ENCODE data around the gene EEPD1.
"Not testable (repeated sequence)": the region's sequence is repeated elsewhere in the genome, so short reads cannot be mapped to it uniquely, and the experiment has no call there.

EEPD1 gene

GRCh38 chr7:36244429-36244828 lies 91.4 kb downstream of the EEPD1 start:
- DNase-seq (ENCODE audit: extremely low spot score): no peak
- TF ChIP-seq FOXM1 (IDR thresholded peaks at IDR 0.05; ENCODE audit: borderline replicate concordance): no peak
- no peak for TF ChIP-seq LEF1 (IDR thresholded peaks at IDR 0.05; ENCODE audit: borderline replicate concordance)
- no peak for TF ChIP-seq BHLHE40 (IDR thresholded peaks at IDR 0.05; ENCODE audit: borderline replicate concordance)
- no peak for TF ChIP-seq NFRKB (IDR thresholded peaks at IDR 0.05)
- TF ChIP-seq L3MBTL2 (conservative IDR thresholded peaks at IDR 0.05): no peak
- no peak for TF ChIP-seq PKNOX1 (IDR thresholded peaks at IDR 0.05)
- no peak for TF ChIP-seq FOXA1 (IDR thresholded peaks at IDR 0.05)
- no peak for TF ChIP-seq SUZ12 (IDR thresholded peaks at IDR 0.05)
- TF ChIP-seq ARNT (IDR thresholded peaks at IDR 0.05): no peak
- TF ChIP-seq CTBP1 (IDR thresholded peaks at IDR 0.05; ENCODE audit: borderline replicate concordance): no peak
- TF ChIP-seq SP1 (IDR thresholded peaks at IDR 0.05): no peak
- no peak for TF ChIP-seq ZNF384 (IDR thresholded peaks at IDR 0.05)
- TF ChIP-seq FOXK2 (IDR thresholded peaks at IDR 0.05): no peak
- TF ChIP-seq ELF4 (IDR thresholded peaks at IDR 0.05): no peak
- TF ChIP-seq TARDBP (IDR thresholded peaks at IDR 0.05): no peak
- TF ChIP-seq HDGF (IDR thresholded peaks at IDR 0.05; ENCODE audit: borderline replicate concordance): no peak
- ChIA-PET CTCF (no interaction called here), POLR2A (no interaction called here)

GRCh38 chr7:36245684-36246299 lies 92.7 kb downstream of the EEPD1 start:
- TF ChIP-seq CTBP1 (IDR thresholded peaks at IDR 0.05; ENCODE audit: borderline replicate concordance) (no peak), SUZ12 (IDR thresholded peaks at IDR 0.05) (no peak), SP1 (IDR thresholded peaks at IDR 0.05) (no peak), TARDBP (IDR thresholded peaks at IDR 0.05) (no peak), BHLHE40 (IDR thresholded peaks at IDR 0.05; ENCODE audit: borderline replicate concordance) (no peak), ARNT (IDR thresholded peaks at IDR 0.05) (no peak), HDGF (IDR thresholded peaks at IDR 0.05; ENCODE audit: borderline replicate concordance) (no peak), FOXK2 (IDR thresholded peaks at IDR 0.05) (no peak), LEF1 (IDR thresholded peaks at IDR 0.05; ENCODE audit: borderline replicate concordance) (no peak), FOXA1 (IDR thresholded peaks at IDR 0.05) (no peak), L3MBTL2 (conservative IDR thresholded peaks at IDR 0.05) (no peak), ELF4 (IDR thresholded peaks at IDR 0.05) (no peak), PKNOX1 (IDR thresholded peaks at IDR 0.05) (no peak), ZNF384 (IDR thresholded peaks at IDR 0.05) (no peak), FOXM1 (IDR thresholded peaks at IDR 0.05; ENCODE audit: borderline replicate concordance) (no peak), NFRKB (IDR thresholded peaks at IDR 0.05) (no peak)
- CTCF ChIA-PET: no interaction called here
- POLR2A ChIA-PET: no interaction called here
- DNase-seq (ENCODE audit: extremely low spot score): no peak

- no peak for DNase-seq (ENCODE audit: extremely low spot score)
- ChIA-PET POLR2A (interaction anchor here (1.3 kb wide), 1 partner anchor 9 kb away, joined by 3 read pairs; no protein-coding TSS in a partner anchor), CTCF (interaction anchor here (0.6 kb wide), 1 partner anchor 32 kb away, joined by 3 read pairs; no protein-coding TSS in a partner anchor)
- TF ChIP-seq NFRKB (IDR thresholded peaks at IDR 0.05) (no peak), ELF4 (IDR thresholded peaks at IDR 0.05) (no peak)
Observed at GRCh38 chr7:36249091-36249490, 96.0 kb downstream of the EEPD1 start.

GRCh38 chr7:36253699-36254098 lies 100.6 kb downstream of the EEPD1 start:
- TF ChIP-seq HDGF (IDR thresholded peaks at IDR 0.05; ENCODE audit: borderline replicate concordance) (no peak), LEF1 (IDR thresholded peaks at IDR 0.05; ENCODE audit: borderline replicate concordance) (no peak), NFRKB (IDR thresholded peaks at IDR 0.05) (no peak), CTBP1 (IDR thresholded peaks at IDR 0.05; ENCODE audit: borderline replicate concordance) (no peak), ZNF384 (IDR thresholded peaks at IDR 0.05) (no peak), SP1 (IDR thresholded peaks at IDR 0.05) (no peak), SUZ12 (IDR thresholded peaks at IDR 0.05) (no peak), L3MBTL2 (conservative IDR thresholded peaks at IDR 0.05) (no peak)
- no peak for DNase-seq (ENCODE audit: extremely low spot score)
- POLR2A ChIA-PET: no interaction called here
- CTCF ChIA-PET: no interaction called here

- CTCF ChIA-PET; DNase-seq (ENCODE audit: extremely low spot score): not testable (repeated sequence)
- POLR2A ChIA-PET: interaction anchor here (0.6 to 1.1 kb wide), 3 partner anchors 10 to 705 kb away, joined by 3 read pairs; no protein-coding TSS in a partner anchor
- TF ChIP-seq ZNF384 (IDR thresholded peaks at IDR 0.05): peak; percentile 67
Observed at GRCh38 chr7:36258510-36259259, 105.6 kb downstream of the EEPD1 start.

- no peak for DNase-seq (ENCODE audit: extremely low spot score)
- CTCF ChIA-PET: interaction anchor here (0.6 kb wide), 1 partner anchor 47 kb away, joined by 4 read pairs; no protein-coding TSS in a partner anchor
- no peak for TF ChIP-seq NFRKB (IDR thresholded peaks at IDR 0.05)
- no peak for TF ChIP-seq LEF1 (IDR thresholded peaks at IDR 0.05; ENCODE audit: borderline replicate concordance)
- no peak for TF ChIP-seq ZNF384 (IDR thresholded peaks at IDR 0.05)
- TF ChIP-seq L3MBTL2 (conservative IDR thresholded peaks at IDR 0.05): no peak
- no peak for TF ChIP-seq SP1 (IDR thresholded peaks at IDR 0.05)
- TF ChIP-seq TARDBP (IDR thresholded peaks at IDR 0.05): no peak
- no peak for TF ChIP-seq SUZ12 (IDR thresholded peaks at IDR 0.05)
- no peak for TF ChIP-seq ELF4 (IDR thresholded peaks at IDR 0.05)
- TF ChIP-seq FOXK2 (IDR thresholded peaks at IDR 0.05): no peak
- no peak for TF ChIP-seq CTBP1 (IDR thresholded peaks at IDR 0.05; ENCODE audit: borderline replicate concordance)
- no peak for TF ChIP-seq FOXM1 (IDR thresholded peaks at IDR 0.05; ENCODE audit: borderline replicate concordance)
- TF ChIP-seq BHLHE40 (IDR thresholded peaks at IDR 0.05; ENCODE audit: borderline replicate concordance): no peak
- TF ChIP-seq HDGF (IDR thresholded peaks at IDR 0.05; ENCODE audit: borderline replicate concordance): no peak
- no peak for TF ChIP-seq FOXA1 (IDR thresholded peaks at IDR 0.05)
- TF ChIP-seq PKNOX1 (IDR thresholded peaks at IDR 0.05): no peak
- TF ChIP-seq ARNT (IDR thresholded peaks at IDR 0.05): no peak
- POLR2A ChIA-PET: no interaction called here
Observed at GRCh38 chr7:36260481-36260880, 107.4 kb downstream of the EEPD1 start.

Measured in HEK293T (cell line).